Posterior vena cava (tissue), 2 donors: Measurements from ENCODE around the gene PDE4D. TPM values are rescaled to one million over a fixed set of nuclear protein-coding genes. Genes with fewer than 3 reads are reported as not detected.

Source experiments
- DNase-seq: peaks from one replicate; pipeline ENCODE4 v3.0.0-alpha.2; 2020; ENCODE audit warnings: low spot score
- intact Hi-C, 2 donors: fragments of 100-400 bp; cut with DNase I; formaldehyde crosslinking; loops; one replicate each; pipeline versions ENCODE4 v1.14.1 to v1.14.2; 2022 to 2023
- total RNA-seq, 2 donors: library from RNA; stranded (reverse); fragmentation: NEBNext Ultra II Directional; extraction: Animal tissue kit (Norgen Biotek cat#: 25700); gene quantifications; one replicate each; pipeline ENCODE4 v1.2.1, GENCODE V29; 2021
- donor health status: DM: yes; HTN: yes; CAD: no.
- donor health status: DM: yes; HTN: yes; CAD: no.

The PDE4D gene
- total RNA-seq, 2 donors from 2014 or later = 72.4 to 106 TPM

DNA sequence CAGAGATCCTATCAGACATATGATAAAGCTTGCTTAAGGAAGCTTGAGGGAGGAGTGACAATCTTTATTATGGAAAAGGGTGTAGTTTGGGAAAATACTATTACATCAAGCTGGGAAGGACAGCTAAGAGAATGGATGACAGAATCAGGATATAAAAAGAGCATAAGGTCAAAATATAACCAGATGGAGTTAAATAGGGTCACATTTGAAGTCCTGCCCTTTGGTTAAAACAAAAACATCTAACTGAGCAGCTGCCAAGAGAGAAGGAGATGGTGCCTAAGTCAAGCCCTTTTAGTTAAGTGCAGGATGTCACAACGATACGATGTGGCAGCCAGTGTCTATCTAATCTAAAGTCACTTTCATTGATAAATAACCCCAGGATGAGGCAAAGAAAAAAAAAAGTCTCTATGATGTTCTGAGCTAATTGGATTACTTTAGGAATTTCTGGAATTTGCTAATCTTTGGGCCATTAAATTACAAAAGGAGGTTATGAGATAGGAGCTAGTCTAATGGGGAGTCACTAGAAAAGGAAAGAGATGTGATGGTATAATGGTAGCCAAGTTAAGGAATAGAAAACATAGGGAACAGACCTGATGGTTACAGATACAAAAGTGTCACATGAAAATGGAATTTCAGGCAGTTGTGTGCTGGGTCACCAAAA lies 365.2 kb downstream of the PDE4D start:
- intact Hi-C loops = no loop called here
- no peak for DNase-seq

DNA sequence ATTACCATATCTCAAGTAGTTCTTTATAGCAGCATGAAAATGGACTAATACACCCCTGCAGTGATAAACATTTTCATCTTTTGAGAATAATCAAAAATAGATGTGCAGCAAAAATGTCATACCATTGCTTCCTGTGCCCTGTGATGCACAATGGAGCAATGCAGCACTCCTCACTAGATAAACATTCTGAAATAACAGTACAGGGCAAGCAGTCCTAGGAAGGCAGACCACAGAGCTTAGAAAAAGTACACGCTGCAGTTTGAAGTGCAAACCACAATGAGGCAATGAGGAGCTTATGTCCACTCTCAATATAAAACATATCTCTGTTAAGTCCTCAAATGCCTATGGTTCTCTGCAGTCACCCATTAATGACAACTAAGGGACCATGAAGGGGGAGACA lies 367.6 kb downstream of the PDE4D start:
- intact Hi-C loops = no loop called here
- DNase-seq = no peak

DNA sequence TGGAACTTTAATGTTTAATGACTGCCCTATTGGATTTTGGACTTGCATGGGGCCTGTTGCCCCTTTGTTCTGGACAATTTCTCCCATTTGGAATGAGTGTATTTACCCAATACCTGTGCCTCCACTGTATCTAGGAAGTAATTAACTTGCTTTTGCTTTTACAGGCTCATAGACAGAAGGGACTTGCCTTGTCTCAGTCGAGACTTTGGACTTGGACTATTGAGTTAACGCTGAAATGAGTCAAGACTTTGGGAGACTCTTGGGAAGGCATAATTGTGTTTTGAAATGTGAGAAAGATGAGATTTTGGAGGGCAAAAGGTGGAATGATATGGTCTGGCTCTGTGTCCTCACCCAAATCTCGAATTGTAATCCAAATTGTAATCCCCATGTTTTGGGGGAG lies 368.2 kb downstream of the PDE4D start:
- intact Hi-C loops = no loop called here
- no peak for DNase-seq

DNA sequence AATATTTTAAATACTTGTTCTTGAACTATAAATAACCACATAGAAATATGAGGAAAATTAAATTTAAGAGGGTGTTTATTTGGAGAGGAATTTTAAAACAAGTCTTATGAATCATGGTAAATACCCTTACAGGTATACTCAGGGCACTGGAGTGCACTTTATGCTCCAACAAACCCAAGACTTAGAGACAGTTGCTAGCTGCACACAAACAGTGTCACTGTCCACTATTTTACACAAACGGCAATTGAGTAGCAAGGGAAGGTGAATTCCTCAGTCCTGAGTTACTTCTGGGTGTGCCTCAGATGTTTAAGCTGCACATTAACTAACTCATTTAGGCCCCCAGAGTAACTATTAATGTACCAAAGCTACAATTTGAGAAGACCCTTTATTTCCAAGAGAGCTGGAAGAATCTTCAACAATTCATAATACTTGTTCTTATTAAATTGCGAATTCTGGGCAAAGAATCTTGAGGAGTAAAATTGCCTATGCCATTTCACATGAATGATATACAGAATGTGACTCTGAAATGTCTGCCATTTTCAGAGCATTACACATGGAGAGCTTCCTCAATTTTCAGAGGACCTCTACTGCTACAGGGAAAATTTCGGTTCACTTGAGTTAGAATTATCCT lies 371.2 kb downstream of the PDE4D start:
- intact Hi-C loops = no loop called here
- no peak for DNase-seq

DNA sequence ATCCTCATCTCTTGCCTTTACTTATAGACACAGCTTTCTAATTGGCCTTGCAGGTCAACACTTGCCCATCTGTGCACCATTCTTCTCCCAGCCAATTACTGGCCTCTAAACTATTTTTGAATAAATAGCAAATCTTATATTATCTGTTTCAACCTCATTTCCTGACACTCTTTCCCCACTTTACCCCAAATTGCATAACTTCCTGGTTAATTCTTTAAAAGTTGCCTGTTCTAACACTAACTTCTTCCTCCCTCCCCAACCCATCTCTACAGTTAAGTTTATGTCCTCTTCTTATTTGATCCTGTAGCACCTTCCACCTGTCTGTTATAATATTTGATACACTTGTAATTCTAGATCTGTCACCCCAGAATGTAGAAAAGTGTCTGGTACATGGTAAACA lies 372.1 kb downstream of the PDE4D start:
- no peak for DNase-seq
- intact Hi-C loops = no loop called here

DNA sequence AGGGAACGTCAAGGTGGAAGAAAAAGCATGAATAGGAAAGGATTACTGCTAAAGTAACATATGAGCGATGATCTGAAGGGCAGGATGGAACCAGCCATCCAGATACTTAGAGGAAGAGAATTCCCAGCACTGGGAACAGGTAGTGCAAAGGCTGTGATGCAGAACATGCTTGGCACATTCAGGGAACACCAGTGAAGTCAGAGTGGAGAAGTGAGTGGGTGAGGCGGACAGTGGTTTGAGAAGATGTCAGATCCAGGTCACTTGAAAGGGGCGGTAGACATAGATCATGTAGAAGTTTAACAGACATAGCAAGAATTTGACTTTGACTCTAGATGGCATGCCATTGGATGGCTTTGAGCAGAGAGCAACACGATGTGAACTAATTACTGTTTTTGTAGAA lies 374.2 kb downstream of the PDE4D start:
- DNase-seq = no peak
- intact Hi-C loops = no loop called here

DNA sequence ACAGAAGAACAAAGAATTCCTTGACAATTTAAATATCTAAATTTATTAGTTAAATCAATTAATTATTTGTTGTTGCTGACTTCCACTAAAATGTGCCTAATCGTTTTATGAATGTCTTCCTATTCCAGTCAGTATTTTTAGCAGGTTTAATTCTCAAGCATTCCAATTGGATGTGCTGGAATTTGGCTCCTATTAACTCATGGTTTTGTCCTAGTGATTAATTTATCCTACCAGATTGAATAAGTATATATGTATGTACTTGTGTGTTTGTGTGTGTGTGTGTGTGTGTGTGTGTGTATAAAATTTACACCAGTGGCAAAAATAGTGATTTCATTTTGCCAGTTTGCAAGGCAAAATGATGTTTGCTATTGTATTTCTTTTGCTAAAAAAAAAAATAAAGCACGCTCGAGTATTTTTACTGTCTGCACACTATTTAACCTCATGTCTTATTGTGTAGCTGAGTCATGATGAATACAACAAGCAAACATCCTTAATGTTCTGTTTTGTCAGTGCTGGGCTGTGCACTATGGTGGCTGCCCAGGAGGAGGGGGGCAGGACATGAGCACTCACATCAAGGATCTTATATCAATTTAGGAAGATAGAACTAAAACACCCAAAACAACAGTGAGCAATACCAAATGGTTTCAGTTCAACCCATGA lies 375.5 kb downstream of the PDE4D start:
- DNase-seq = no peak
- intact Hi-C loops = no loop called here

DNA sequence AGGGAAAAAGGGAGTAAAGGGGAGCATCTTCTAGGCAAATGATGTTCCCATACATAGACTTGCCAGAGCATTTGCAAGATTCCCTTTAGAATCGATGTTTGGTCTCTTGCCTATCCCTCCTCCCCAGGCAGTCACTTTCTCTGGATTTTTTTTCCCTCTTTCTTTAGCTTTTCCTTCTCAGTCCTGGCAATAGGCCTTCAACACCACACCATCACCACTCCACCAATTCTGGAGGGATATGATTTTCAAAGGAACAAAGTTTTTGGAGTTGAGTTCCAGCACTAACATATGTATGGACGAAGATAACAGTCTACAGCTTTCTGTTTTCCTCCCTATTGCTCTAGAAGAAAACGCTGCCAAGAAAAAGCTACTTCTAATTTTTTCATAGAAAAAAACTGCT lies 377.4 kb downstream of the PDE4D start:
- DNase-seq = no peak
- intact Hi-C loops = no loop called here

DNA sequence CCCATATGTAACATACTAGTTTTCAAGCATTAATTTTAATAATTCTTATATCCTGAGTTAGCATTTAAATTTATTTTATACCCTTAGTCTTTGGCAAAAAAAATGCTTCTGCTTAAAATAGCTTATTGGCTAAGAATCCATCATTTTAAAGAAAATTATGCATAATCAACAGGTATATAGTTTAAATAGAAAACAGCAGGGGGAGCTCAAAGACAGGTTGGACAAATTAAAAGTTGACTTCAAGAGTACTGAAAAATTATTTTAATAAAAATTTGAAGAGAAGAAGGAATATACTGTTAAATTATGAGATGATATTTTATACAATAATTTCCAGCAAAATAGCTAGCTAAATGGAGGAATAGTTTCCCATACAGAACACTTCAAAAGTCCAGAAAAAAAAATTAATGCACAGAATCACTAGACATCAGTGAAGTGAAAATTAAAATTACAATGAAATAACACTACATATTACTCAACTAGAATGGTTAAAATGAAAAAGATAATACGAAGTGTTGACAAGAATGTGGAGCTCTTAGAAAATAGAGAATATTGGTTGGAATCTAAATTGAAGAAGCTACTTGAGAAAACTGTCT lies 387.1 kb downstream of the PDE4D start:
- intact Hi-C loops = loop anchor here in 1 of 2 donors (10.0 kb wide), 1 partner anchor 158 kb away; no protein-coding TSS in a partner anchor
- DNase-seq = no peak

DNA sequence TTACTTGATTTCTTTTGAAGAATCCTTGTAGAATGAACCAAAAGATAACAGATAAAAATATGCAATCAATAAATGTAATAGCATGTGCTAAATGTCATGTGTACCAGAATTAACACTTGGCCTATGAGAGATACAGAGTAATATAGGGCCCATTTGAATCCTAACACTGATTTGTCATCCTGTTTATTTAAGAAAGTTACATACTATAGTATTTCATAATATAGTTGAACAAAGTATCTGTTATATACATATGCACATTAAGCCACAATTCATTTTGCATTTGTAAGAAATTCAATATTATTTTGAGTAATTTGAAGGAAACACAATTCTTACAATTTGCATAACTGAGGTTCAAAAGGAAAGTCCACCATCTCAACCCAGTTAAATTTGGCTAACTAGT lies 389.5 kb downstream of the PDE4D start:
- no peak for DNase-seq
- intact Hi-C loops = loop anchor here in 1 of 2 donors (10.0 kb wide), 1 partner anchor 161 kb away; no protein-coding TSS in a partner anchor

DNA sequence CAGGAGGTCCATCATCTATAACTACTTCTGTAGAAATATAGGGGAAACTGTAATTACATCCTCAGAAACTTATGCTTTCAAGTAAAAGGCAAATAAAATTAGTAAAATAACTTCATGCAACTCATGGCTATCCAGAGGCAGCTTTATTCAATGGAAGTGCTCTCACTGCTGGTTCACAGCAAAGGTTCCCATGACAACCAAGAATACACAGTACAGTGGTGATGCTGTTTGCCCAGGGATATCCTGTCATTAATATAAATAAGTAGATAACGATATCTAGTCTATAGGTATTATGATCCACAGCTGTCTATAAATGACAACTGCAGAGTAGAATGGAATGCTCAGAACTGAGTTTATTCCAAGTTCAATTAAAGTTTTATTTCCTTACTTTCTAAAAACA lies 390.3 kb downstream of the PDE4D start:
- intact Hi-C loops = loop anchor here in 1 of 2 donors (10.0 kb wide), 1 partner anchor 162 kb away; no protein-coding TSS in a partner anchor
- no peak for DNase-seq

DNA sequence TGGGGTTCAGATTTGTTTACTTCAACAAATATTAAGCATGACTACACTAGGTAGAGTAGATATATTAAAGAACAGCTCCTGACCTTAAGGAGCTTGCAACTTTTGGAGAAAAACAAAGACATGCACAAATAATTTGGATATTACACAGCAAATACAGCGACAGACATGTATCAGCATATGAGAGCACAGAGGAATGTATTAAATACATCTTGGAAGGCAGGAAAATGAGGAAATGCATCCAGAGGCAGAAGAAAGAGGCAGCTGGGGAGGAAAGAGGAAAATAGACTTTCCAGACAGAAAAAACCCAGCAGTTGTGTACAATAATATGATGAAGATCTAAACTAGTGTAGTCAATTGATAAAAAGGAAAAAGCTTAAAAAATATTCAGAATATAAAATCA lies 392.2 kb downstream of the PDE4D start:
- intact Hi-C loops = loop anchor here in 1 of 2 donors (10.0 kb wide), 1 partner anchor 163 kb away; no protein-coding TSS in a partner anchor
- DNase-seq = no peak

DNA sequence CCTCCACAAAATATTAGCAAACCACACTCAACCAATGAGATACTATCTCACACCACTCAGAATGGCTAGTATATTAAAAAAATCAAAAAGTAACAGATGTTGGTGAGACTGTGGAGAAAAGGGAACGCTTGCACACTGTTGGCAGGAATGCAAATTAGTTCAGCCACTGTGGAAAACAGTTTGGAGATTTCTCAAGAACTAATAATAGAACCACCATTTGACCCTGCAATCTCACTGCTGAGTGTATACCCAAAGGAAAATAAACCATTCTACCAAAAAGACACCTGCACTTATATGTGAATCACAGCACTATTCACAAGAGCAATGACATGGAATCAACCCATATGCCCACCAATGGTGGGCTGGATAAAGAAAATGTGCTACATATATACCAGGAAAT lies 393.5 kb downstream of the PDE4D start:
- intact Hi-C loops = loop anchor here in 1 of 2 donors (10.0 kb wide), 1 partner anchor 165 kb away; no protein-coding TSS in a partner anchor
- DNase-seq = no peak

DNA sequence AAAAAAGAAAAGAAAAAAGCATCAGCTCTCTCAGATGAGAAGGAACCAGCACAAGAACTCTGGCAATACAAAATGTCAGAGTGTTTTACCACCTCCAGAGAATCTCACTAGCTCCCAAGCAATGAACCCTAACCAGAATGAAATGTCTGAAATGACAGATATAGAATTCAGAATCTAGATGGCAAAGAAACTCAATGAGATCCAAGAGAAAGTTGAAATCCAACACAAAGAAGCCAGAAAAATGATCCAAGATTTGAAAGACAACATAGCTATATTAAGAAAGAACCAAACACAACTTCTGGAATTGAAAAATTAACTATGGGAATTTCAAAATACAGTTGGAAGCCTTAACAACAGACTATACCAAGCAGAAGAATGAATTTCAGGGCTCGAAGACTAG lies 396.3 kb downstream of the PDE4D start:
- DNase-seq = no peak
- intact Hi-C loops = no loop called here

DNA sequence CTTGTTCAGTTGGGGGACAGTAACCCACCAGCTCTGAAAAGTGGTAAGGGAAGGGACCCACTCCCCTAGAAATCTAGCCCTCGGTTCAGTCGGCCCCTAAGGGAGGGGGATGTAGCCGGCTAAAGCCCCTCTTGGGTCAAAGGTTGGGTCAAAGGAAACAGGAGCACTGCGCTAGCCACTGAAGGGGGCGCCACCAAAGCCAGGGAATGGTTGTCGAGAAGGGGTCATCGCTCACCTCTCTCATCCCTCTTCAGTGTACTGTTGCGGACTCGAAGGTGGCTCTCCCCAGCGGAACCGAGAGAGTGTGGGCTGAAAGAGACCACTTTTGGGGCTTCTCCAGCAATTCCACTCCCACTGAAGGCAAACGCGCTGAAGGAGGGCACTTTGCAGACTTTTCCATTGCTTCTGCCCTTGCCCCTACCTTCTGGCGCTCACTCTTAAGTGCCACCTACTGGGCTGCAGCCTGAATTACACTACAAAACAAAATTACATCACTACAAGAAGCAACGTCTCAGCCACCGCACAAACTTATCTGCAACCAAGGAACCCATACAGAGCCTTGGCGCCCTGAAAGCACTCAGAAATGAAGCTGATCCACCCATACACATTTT lies 396.9 kb downstream of the PDE4D start:
- intact Hi-C loops = no loop called here
- DNase-seq = no peak

DNA sequence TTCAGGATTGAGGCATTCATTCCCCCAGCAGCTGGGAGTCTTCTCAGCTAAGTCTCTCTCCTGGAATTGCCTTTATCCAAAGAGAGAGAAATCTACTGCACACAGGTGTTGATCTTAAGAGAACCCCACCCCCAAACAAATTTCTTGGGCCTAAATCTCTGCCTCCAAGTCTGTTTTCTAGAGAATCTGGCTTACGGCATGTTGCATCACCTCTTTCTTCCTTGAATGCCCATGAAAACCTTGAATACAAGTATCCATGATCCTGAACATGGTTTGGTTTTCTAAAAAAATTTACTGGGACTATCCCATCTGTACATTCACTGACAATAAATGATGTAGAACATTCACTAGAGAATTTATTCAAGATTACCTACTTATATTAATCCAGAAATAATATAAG lies 401.6 kb downstream of the PDE4D start:
- DNase-seq = no peak
- intact Hi-C loops = no loop called here

DNA sequence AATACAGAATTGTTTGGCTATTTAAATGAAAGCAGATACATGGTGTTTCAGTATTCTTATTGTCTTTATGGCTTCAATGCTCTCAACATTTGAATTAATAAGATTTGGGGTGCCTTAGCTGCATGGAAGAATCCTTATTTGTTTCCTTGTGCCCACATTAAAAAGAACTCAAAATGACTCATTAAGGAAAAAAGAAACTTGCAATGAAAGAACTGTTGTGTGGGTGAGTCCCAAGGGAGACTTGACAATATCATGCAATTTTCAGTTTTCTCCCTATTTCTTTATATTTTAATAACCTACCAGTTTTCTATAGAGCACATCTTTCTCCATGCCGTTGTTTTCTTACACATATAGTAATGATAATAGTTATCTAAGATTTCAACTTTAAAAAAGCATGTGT lies 404.0 kb downstream of the PDE4D start:
- intact Hi-C loops = no loop called here

DNA sequence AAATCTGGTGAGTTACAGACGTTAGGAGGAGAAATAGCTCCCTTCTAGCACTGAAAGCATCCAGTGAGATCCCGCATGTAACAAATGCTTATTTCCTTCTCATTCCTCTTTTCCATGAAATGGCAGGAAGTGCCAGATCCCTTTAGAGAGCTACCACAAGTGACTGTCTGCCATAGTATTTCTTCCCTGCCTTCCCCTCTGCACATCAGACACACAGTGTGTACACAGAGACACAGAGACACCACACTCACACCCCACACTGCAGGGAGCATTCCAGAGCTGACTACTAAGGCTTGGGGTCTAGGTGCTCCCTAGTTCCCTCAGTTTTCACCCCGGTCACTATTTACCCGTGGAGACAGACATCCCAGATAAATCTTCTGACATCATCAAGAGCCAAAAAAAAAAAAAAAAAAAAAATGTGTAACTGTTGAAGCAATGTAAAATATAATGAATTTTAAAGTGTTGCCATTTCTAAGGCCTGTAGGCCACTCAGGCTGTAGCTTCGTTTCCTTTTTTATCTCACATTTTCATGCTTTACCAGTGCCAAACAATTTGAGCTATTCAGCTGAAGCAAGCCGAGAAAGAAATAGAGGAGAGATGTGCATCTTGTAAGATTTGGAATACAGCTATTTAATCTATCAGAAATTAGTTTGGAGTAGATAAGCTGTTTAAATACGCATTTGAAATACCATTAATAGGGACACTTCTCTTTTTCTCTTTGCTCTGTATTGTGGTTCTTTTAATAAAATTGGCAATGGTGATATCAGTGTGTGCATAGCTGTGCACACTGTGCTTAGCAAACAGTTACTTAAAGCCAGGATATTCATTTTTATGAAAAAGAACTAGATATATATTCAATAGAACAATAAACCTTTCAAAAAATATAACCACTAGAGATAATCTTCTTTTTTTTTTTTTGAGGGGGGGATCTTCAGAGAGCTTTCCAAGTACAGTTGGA lies 405.5 kb downstream of the PDE4D start:
- no peak for DNase-seq
- intact Hi-C loops = no loop called here

More for the DNA sequence above, 404.0 kb downstream of the PDE4D start:
- no peak for DNase-seq
